Ovary (tissue), 3 donors: ENCODE data around the gene BCAT1.

Experiments
- CTCF ChIP-seq, 3 donors: fragments of 450-650 bp in 2 of 3; fragments of 200-600 bp in 1 of 3; IDR thresholded peaks; one replicate each; pipeline versions ENCODE4 v1.5.1 to v1.8.0; 2016 to 2022; ENCODE audit warnings: antibody characterized with exemption in 3 of 3, mild to moderate bottlenecking in 1 of 3
- POLR2A ChIP-seq: fragments of 450-650 bp; IDR thresholded peaks from one replicate; pipeline ENCODE4 v1.6.1; 2017; ENCODE audit warnings: antibody characterized with exemption, mild to moderate bottlenecking, moderate library complexity
- donor health status: DM: no; HTN: no; CAD: no.

- TF ChIP-seq POLR2A (no peak), CTCF (IDR thresholded peaks at IDR 0.05) (no peak)
Measured at GRCh38 chr12:24880732-24881131, 68.2 kb downstream of the BCAT1 start.
